Measurements from ENCODE around the gene ERGIC1. TPM values are rescaled to one million over a fixed set of nuclear protein-coding genes. Genes with fewer than 3 reads are reported as not detected.

Gene ERGIC1
- total RNA-seq, 1 experiment from 2014 or later, result 77.0 TPM

GRCh38 chr5:172848419-172848818, 14.4 kb downstream of the ERGIC1 start:
- Histone ChIP-seq H3K4me1 (ENCODE audit: insufficient read depth, low read length) (no peaks in the 10 kb centered on the region; the same call in 1 of the 2 replicates), H2AK5ac (ENCODE audit: insufficient read length, low read length) (no peak overlapping the region), H3K27me3 (ENCODE audit: insufficient read depth, low read length) (no peaks in the 10 kb centered on the region), H4K91ac (ENCODE audit: insufficient read length, low read depth, low read length) (no peak overlapping the region), H3K56ac (ENCODE audit: insufficient read length, low read depth, low read length) (no peak overlapping the region), H3K14ac (ENCODE audit: insufficient read depth, low read length) (no peak overlapping the region), H3K18ac (ENCODE audit: insufficient read length, low read depth, low read length) (no peak overlapping the region), H4K20me1 (ENCODE audit: control insufficient read depth, insufficient read depth, insufficient read length) (no peaks in the 10 kb centered on the region), H3K79me2 (ENCODE audit: insufficient read depth, low read length) (peaks cover 6% of the 10 kb centered on the region; the same call in 1 of the 2 replicates), H3K9me3 (ENCODE audit: control insufficient read depth, low read depth, low read length) (no peaks in the 10 kb centered on the region), H3K9ac (ENCODE audit: extremely low read depth, insufficient read length, low read length) (no peak overlapping the region), H3K4ac (ENCODE audit: low read depth, low read length) (no peak overlapping the region), H2BK12ac (ENCODE audit: insufficient read length, low read depth, low read length) (no peak overlapping the region), H2BK120ac (ENCODE audit: low read depth, low read length, poor library complexity, severe bottlenecking) (no peak overlapping the region), H4K8ac (replicated peaks; ENCODE audit: insufficient read length, low read depth, low read length) (no peak overlapping the region), H3K79me1 (ENCODE audit: insufficient read depth, low read depth, low read length, poor library complexity, severe bottlenecking) (peaks cover 6% of the 10 kb centered on the region), H2BK5ac (ENCODE audit: insufficient read length, low read length) (no peak overlapping the region), H3K23ac (ENCODE audit: insufficient read length, low read depth, low read length) (no peak overlapping the region), H3K4me2 (ENCODE audit: insufficient read depth, insufficient read length, low read length) (no peak overlapping the region), H3K23me2 (ENCODE audit: insufficient read length, low read depth, low read length, poor library complexity, severe bottlenecking) (no peaks in the 10 kb centered on the region), H3K27ac (ENCODE audit: insufficient read length, low read depth, low read length) (no peak overlapping the region), H2BK15ac (ENCODE audit: low read depth, low read length) (no peak overlapping the region), H4K5ac (ENCODE audit: insufficient read length, low read depth, low read length) (no peak overlapping the region), H2AFZ (ENCODE audit: low read length) (no peak overlapping the region), H3T11ph (ENCODE audit: low read length) (no peak overlapping the region), H2BK20ac (ENCODE audit: low read depth, low read length, poor library complexity, severe bottlenecking) (no peak overlapping the region)
- TF ChIP-seq CTCF (conservative IDR thresholded peaks at IDR 0.05), result no peak
- Mint-ChIP-seq H3K4me3 (no peak overlapping the region), H3K4me1 (peaks cover 33 to 41% of the 10 kb centered on the region in 2 experiments), H3K27me3 (ENCODE audit: low read depth) (no peaks in the 10 kb centered on the region), H3K27ac (no peak overlapping the region), H3K9me3 (no peaks in the 10 kb centered on the region), H3K36me3 (ENCODE audit: insufficient read depth in 1 of 3, low read depth in 3 of 3) (peaks cover 0 to 8% (median 2%) of the 10 kb centered on the region in 3 experiments; a peak in 6 of 7 replicates)
- DNase-seq, result no peak
- no CpG with 5 or more reads among the region's 3 CpGs for WGBS (ENCODE audit: extremely low coverage, insufficient read length, low lambda C conversion rate)

Measured in H9 (cell line).